Brain pericyte (primary cell): Measurements from ENCODE around the gene SLCO4A1.
A peak's percentile ranks its signal among the peaks of the same experiment; 100 is the strongest.

Experiments used
- DNase-seq: peaks from one replicate; pipeline ENCODE4 v3.0.0-alpha.2; 2012; ENCODE audit warnings: low read depth, low spot score

The SLCO4A1 gene

DNA sequence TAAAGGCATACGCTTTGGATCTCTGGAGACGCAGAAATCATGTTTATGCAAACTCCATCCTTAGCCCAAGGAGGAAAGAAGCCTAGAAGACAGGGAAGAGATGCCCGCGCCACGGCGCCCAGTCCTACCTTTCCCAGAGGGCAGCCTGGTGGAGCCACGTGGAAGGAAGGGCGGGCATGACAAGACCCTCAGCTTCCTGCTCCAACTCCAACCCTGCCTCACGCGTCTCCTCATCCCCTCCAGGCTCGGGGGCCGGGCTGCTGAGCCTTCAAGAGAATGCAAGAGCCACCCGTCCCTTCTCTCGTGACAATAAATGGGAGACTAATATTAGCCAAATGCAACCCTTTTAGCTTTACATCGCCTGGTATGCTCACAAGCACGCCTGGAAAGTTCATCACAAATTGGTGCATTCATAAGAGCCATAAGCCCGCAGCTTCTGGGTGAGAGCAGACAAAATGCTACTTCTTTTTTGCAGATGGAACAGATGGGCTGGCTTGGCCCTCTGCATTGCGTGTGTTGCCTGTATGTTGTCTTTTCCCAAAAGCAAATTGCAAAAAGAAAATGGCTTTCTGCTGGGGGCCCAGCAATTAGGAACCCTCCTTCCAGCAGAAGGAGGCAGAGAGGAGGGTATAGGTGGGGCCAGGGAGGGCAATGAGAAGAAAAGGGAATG lies 58.1 kb downstream of the SLCO4A1 start:
- no peak for DNase-seq

DNA sequence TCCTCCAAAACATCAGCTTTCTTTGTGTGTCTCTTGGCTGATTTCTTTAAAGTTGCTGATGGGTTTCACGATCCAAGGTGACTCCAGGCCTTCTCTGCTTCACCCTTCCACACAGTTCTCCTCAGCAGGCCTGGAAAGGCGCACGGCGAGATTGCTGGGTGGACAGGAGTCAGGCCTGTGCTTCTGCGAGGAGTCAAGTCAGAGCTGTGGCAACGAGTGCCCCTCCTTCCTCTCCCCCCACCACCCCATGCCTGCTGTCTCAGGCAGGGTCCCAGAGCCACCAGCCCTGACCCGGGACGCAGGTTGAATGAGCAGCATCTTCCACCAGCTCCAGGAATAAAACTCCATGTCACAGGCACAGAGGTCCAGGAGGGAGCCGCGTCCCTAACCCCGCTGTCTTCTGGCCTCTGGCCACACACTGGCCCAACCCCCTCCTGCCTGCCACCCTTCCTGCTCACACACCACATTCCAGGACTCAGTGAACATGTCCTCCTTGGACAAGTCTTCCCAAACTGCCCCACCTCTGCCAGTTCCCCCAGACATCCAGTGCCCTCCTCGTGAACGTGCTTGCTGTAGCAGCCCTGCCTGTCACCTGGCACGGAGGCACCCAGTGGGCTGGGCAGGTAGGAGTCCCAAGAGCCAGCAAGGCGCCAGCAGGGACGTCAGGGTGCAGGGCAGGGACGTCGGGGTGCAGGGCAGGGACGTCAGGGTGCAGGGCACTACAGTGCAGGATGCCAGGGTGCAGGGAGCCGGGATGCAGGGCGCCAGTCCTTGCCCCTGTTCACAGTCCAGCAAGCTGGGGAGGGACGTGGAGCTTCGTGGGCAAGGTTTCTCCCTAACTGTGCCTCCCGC lies 59.1 kb downstream of the SLCO4A1 start:
- no peak for DNase-seq

GRCh38 chr20:62702013-62702300 lies 59.7 kb downstream of the SLCO4A1 start:
- DNase-seq, result no peak

DNA sequence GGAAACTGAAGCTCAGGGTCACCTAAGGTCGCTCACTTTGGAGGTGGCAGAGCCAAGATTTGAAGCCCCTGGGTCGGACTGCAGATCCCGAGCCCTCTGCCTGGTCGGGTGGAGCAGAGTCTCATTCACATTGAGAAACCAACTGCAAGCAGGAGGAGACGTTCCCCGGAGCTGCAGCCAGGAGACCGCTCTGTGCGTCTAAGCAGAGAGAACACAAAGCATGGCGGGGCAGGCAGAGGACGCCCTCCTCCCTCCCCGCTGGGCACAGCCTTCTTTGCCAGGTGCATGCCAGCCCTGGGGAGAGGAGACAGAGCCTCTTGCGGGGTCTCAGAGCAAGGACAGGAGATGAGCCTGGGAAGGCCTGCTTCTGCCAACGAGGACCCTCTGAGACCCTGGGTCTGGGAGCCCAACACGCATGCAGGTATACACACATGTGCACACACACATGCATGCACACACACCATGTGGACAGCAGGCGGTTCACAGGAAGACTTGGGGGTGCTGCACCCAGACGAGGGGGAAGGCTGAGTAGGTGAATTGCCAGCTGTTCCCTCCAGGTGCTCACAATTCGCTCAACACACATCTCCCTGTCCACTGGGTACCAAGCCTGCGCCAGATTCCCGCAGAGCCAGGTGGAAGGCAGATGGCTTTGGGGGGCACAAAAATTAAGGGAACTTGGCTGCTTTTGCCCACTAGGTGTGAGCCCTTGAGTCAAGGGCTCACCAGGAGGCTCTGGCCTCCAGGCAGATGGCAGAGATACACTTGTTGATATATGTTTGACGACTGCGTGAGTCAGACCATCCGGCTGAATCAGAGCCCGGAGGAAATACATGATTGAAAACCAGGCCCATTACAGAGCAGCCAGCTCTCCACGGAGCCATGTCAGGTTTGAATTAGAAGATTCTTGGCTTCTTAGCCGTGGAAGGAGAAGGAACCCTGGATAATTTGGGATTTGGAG lies 60.9 kb downstream of the SLCO4A1 start:
- DNase-seq, result peak; percentile 27

DNA sequence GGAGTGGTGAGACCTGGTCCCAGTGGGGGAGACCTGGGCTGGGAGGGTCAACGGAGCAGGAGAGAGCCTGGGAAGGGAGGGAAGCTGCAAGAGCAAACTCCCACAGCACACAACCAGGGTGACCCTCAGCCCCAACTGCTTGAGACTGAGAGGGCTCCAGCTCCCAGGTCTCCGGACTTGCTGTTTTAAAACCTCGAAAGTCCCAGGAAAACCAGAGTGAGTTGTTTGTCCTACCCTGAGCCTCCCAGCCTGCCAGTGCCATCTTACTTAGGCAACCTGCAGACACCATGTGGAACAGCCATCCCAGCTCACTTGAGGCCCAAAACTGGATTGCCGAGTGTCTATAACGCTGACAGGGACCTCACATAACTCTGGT lies 61.5 kb downstream of the SLCO4A1 start:
- no peak for DNase-seq

DNA sequence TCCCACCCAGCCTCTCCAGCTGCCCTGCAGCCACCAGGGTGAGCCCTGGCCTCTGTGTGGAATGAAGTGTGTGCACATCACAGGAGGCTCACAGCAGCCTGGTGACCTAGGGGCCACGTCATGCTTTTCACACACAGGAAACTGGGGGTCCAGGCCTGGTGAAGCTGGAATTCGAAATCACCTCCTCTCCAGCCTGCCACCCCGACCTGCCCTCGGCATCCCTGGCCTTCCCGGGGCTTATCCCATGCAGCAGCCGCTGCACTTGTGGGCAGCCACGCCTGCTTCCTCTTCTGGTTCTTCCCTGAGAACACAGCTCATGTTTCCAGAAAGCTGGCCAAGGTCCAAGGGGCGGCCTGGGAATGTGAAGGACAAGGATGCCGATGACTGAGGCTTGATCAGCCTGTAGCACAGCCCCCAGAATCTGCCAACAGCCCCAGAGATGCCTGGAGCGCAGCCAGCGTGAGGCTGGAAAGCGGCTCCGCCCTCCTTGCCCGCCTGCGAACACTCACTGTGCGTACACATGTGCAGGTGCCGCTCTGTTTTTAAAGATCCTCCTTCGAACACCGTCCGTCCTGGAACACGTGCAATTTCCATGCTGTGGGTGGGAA lies 62.1 kb downstream of the SLCO4A1 start:
- DNase-seq, result peak; percentile 49

GRCh38 chr20:62705627-62706026 lies 63.3 kb downstream of the SLCO4A1 start:
- DNase-seq, result no peak

DNA sequence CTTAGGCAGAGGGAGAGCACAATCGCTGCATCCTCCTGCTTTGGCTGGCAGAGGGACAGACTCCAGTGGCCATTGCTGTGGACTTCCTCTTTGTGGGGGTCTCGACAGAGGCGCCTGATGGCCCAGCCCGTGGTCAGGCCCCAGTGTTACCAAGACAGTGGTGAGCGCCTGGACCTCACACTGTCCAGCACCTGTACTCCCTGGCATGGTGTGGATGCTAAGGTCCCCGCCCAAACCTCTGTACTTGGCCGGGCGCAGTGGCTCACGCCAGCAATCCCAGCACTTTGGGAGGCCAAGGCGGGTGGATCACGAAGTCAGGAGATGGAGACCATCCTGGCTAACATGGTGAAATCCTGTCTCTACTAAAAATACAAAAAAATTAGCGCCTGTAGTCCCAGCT lies 64.0 kb downstream of the SLCO4A1 start:
- no peak for DNase-seq

- no peak for DNase-seq
Observed at GRCh38 chr20:62706857-62707256, 64.6 kb downstream of the SLCO4A1 start.

DNA sequence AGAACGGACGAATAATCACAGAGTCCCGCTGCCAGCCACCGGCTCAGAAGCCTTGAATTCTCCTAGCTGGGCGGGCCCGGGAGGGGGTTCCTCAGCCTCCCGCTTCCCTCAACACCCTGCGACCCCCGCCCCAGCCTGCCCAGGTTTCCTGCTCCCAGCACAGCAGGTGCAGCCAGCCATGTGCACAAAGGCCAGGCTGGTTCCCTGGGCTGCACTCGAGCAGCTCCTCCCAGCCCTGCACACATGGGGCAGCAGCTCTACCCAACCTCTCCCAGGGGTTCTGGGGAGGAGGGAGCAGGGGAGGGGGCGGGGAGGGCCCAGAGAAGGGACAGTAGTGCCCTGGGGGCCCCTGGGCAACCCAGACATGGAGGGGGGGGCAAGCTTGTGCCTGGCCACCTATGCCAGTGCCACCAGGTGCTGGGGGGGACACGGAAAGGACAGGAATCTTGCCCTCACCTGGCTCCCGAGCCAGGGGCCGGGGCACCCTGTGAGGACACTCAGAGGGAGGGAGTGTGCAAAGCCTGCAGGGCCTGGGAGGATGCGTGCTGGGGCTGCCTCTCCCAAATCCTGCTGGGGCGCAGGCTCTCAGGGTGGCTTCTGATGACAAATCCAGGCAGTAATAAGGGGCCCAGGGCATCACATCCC lies 65.1 kb downstream of the SLCO4A1 start:
- DNase-seq, result no peak

DNA sequence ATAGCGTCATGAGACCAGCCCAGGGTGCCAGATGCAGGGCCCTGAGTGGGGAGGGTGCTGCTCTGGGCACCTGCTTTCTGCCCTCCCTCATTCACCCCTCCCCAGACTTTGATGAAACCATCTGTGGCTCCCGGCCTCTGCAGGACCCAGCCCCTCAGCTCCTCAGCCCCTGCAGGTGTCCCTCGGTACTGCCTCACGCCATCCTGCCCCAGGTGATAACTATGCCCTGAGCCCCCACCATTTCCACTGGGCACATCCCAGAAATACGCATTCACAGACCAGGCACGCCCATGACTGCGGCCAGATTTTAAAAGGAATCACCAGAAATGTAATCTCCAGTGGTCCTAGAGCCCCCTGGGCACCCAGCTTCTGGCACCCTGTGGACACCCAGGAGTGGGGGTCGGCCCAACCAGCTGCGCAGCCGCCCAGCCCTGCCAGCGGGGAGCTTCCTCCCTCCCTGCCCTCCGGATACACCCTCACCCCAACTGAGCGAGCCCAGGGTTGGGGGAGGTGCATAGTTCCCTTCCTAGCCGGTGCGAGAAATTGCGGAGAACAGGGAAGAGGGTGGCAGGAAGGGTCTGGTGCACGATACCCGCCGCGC lies 65.7 kb downstream of the SLCO4A1 start:
- DNase-seq, result no peak

DNA sequence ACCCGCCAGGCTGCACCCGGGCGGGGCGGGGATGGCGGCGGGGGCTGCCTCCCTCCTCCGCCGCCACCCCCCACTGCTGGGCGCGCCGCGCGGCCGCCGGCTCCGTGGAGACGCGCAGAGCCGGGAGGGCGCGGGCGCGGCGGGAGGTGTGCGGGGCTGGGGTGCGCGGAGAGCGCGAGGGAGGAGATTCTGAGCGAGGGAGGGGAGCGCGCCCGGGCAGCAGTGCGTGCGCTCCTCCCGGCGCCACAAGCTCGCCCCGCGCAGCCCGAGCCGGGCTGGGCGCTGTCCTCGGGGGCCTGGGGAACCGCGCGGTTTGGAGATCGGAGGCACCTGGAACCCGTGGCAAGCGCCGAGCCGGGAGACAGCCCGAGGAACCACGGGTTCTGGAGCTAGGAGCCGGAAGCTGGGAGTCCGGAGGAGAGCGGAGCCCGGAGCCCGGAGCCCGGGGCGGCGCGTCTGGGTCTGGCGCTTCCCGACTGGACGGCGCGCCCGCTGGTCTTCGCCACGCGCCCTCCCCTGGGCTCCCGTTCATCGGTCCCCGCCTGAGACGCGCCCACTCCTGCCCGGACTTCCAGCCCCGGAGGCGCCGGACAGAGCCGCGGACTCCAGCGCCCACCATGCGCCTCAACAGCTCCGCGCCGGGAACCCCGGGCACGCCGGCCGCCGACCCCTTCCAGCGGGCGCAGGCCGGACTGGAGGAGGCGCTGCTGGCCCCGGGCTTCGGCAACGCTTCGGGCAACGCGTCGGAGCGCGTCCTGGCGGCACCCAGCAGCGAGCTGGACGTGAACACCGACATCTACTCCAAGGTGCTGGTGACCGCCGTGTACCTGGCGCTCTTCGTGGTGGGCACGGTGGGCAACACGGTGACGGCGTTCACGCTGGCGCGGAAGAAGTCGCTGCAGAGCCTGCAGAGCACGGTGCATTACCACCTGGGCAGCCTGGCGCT lies 66.6 kb downstream of the SLCO4A1 start, which contains the start of gene NTSR1:
NTSR1 (plus strand) TSS at position 246 of the 946 bp plus-strand sequence; CDS start at position 618, 372 bp downstream.
- no peak for DNase-seq

- no peak for DNase-seq
Observed at GRCh38 chr20:62709537-62709905, 67.2 kb downstream of the SLCO4A1 start.

DNA sequence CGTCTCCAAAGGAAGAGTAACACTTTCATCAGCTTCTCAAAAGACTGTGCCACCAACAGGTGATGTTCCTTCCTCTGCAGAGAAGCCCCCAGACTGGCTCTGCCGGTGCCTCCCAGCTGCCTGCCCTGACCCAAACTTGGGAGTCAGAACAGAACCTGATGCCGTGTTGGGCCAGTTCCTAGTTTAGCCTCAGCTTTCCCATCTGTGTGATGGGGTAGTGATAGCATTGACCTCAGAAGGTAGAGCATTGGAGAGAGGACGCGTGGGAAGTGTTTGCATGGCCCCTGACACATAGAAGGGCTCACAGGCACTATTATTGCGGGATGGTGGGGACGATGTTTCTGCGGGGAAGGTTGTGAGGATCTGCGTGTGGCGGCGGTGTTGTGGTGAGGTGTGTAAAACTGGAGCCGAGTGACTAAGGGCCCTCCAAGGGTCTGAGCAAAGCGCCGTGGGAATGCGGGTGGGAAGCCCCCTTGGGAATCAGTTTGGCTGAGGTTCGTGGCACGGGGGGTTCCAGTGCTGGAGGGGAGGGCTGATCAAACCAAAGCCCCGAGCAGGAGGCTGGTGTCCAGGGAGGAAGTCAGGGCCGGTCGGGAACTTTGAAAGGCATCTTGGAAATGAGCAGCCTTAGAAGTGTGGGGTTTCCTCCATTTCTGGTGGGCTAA lies 68.0 kb downstream of the SLCO4A1 start:
- no peak for DNase-seq

GRCh38 chr20:62710886-62711702 lies 68.8 kb downstream of the SLCO4A1 start:
- DNase-seq, result no peak

- no peak for DNase-seq
Observed at GRCh38 chr20:62711703-62712101, 69.4 kb downstream of the SLCO4A1 start.

DNA sequence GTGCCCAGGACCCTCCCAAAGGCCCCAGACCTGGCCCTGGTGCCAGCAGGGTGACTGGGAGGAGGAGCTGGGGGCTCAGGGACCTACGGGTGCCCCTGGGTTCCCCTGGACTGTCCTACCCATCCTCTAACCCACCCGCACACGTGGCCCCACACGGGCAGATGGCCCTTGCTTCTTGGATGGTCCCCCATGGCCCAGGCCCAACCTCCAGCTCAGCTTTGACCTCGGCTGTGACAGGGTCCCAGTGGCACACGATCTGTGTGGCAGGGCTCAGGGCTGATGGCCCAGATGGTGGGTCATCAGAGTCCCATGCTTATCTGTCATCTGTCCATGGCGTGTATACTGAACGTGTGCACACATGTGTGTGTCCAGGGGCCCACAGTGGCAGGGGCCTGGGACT lies 70.3 kb downstream of the SLCO4A1 start:
- DNase-seq, result no peak

GRCh38 chr20:62714006-62714405 lies 71.7 kb downstream of the SLCO4A1 start:
- no peak for DNase-seq
